ENCODE data around the gene EMID1. TPM values are rescaled to one million over a fixed set of nuclear protein-coding genes. Genes with fewer than 3 reads are reported as not detected.

EMID1 gene
- total RNA-seq, 1 experiment from 2014 or later, result 1.1 TPM

GRCh38 chr22:29225422-29226090, 19.9 kb downstream of the EMID1 start:
- no peak overlapping the region for H3K27ac ChIP-seq
- BruUV-seq (replicated peaks), result no TSS peak

GRCh38 chr22:29226351-29226981, 20.8 kb downstream of the EMID1 start:
- DNase-seq, result no peak
- H3K79me2 ChIP-seq (ENCODE audit: low read depth), result no peaks in the 10 kb centered on the region
- no peaks in the 10 kb centered on the region for H3F3A ChIP-seq (ENCODE audit: insufficient read depth, low read depth)
- H3K36me3 ChIP-seq (ENCODE audit: low read depth), result no peaks in the 10 kb centered on the region
- intact Hi-C loops (cut with micrococcal nuclease; ENCODE audit: unreplicated experiment), result no loop called here
- no peak overlapping the region for H3K4me2 ChIP-seq
- H2AFZ ChIP-seq, result no peak overlapping the region
- H3K27ac ChIP-seq, result no peak overlapping the region
- ChIA-PET CTCF (no interaction called here), POLR2A (ENCODE audit: unreplicated experiment) (no interaction called here)
- H4K20me1 ChIP-seq (ENCODE audit: insufficient read depth), result no peaks in the 10 kb centered on the region
- H3K27me3 ChIP-seq (ENCODE audit: insufficient read depth, low read depth), result 0 out of 2 replicates have a peak, but pooled peaks cover 7% of the 10 kb centered on the region
- H3K4me1 ChIP-seq (replicated peaks; ENCODE audit: insufficient read depth), result no peaks in the 10 kb centered on the region
- no peaks in the 10 kb centered on the region for H3K9me2 ChIP-seq (ENCODE audit: insufficient read depth)
- BruUV-seq (replicated peaks), result no TSS peak
- H3K9me3 ChIP-seq (ENCODE audit: insufficient read depth, low read depth), result no peaks in the 10 kb centered on the region
- H3K4me3 ChIP-seq, result no peak overlapping the region
- TF ChIP-seq CTCF (conservative IDR thresholded peaks at IDR 0.05) (no peak), EZH2 (IDR thresholded peaks at IDR 0.05; ENCODE audit: low read depth) (no peak)

More at GRCh38 chr22:29225422-29226090, 19.9 kb downstream of the EMID1 start:
- H3K36me3 ChIP-seq (ENCODE audit: low read depth), result no peaks in the 10 kb centered on the region
- no peak for TF ChIP-seq CTCF (conservative IDR thresholded peaks at IDR 0.05)
- no peak for TF ChIP-seq EZH2 (IDR thresholded peaks at IDR 0.05; ENCODE audit: low read depth)
- intact Hi-C loops (cut with micrococcal nuclease; ENCODE audit: unreplicated experiment), result no loop called here
- no peaks in the 10 kb centered on the region for H3K9me2 ChIP-seq (ENCODE audit: insufficient read depth)
- no peak overlapping the region for H3K4me3 ChIP-seq
- H4K20me1 ChIP-seq (ENCODE audit: insufficient read depth), result no peaks in the 10 kb centered on the region
- ChIA-PET CTCF (no interaction called here), POLR2A (ENCODE audit: unreplicated experiment) (no interaction called here)
- no peak for DNase-seq
- no peak overlapping the region for H3K4me2 ChIP-seq
- no peaks in the 10 kb centered on the region for H3K79me2 ChIP-seq (ENCODE audit: low read depth)
- no peak overlapping the region for H2AFZ ChIP-seq
- no peaks in the 10 kb centered on the region for H3F3A ChIP-seq (ENCODE audit: insufficient read depth, low read depth)
- no peaks in the 10 kb centered on the region for H3K9me3 ChIP-seq (ENCODE audit: insufficient read depth, low read depth)
- H3K27me3 ChIP-seq (ENCODE audit: insufficient read depth, low read depth), result 0 out of 2 replicates have a peak, but pooled peaks cover 7% of the 10 kb centered on the region
- no peaks in the 10 kb centered on the region for H3K4me1 ChIP-seq (replicated peaks; ENCODE audit: insufficient read depth)

GRCh38 chr22:29230972-29231875, 25.5 kb downstream of the EMID1 start:
- no peak overlapping the region for H3K27ac ChIP-seq
- no peaks in the 10 kb centered on the region for H3K79me2 ChIP-seq (ENCODE audit: low read depth)
- ChIA-PET CTCF (no interaction called here), POLR2A (ENCODE audit: unreplicated experiment) (no interaction called here)
- H4K20me1 ChIP-seq (ENCODE audit: insufficient read depth), result no peaks in the 10 kb centered on the region
- H3K9me3 ChIP-seq (ENCODE audit: insufficient read depth, low read depth), result no peaks in the 10 kb centered on the region
- H3K9me2 ChIP-seq (ENCODE audit: insufficient read depth), result no peaks in the 10 kb centered on the region
- H3K4me3 ChIP-seq, result no peak overlapping the region
- no peaks in the 10 kb centered on the region for H3K27me3 ChIP-seq (ENCODE audit: insufficient read depth, low read depth)
- H3K4me1 ChIP-seq (replicated peaks; ENCODE audit: insufficient read depth), result no peaks in the 10 kb centered on the region
- TF ChIP-seq EZH2 (IDR thresholded peaks at IDR 0.05; ENCODE audit: low read depth) (no peak), CTCF (conservative IDR thresholded peaks at IDR 0.05) (no peak)
- no TSS peak for BruUV-seq (replicated peaks)
- H3F3A ChIP-seq (ENCODE audit: insufficient read depth, low read depth), result no peaks in the 10 kb centered on the region
- H3K4me2 ChIP-seq, result no peak overlapping the region
- DNase-seq, result no peak
- intact Hi-C loops (cut with micrococcal nuclease; ENCODE audit: unreplicated experiment), result no loop called here
- H2AFZ ChIP-seq, result no peak overlapping the region
- no peaks in the 10 kb centered on the region for H3K36me3 ChIP-seq (ENCODE audit: low read depth)

All from PC-9 (cell line).